ENCODE results near the gene METAP1D.
"Not testable (repeated sequence)": the region's sequence is repeated elsewhere in the genome, so short reads cannot be mapped to it uniquely, and the experiment has no call there.

The METAP1D gene

GRCh38 chr2:171999604-172000469, at the start of gene METAP1D:
Gene METAP1D, plus strand, starts transcription at chr2:171999953. Its CDS starts 17 bp downstream, at chr2:171999970.
- peak; percentile 79 for DNase-seq (ENCODE audit: low read depth)

GRCh38 chr2:171952276-171952675, 47.5 kb upstream of the METAP1D start:
- no peak for DNase-seq (ENCODE audit: low read depth)

GRCh38 chr2:171952748-171953147, 47.0 kb upstream of the METAP1D start:
- no peak for DNase-seq (ENCODE audit: low read depth)

- DNase-seq (ENCODE audit: low read depth) = no peak
These were observed 43.5 kb upstream of the METAP1D start for GRCh38 chr2:171956135-171956825.

- no peak for DNase-seq (ENCODE audit: low read depth)
These were observed 42.7 kb upstream of the METAP1D start for GRCh38 chr2:171957061-171957460.

- DNase-seq (ENCODE audit: low read depth) = no peak
These were observed 41.3 kb upstream of the METAP1D start for GRCh38 chr2:171958475-171958874.

- no peak for DNase-seq (ENCODE audit: low read depth)
These were observed 39.8 kb upstream of the METAP1D start for GRCh38 chr2:171959998-171960397.

GRCh38 chr2:171960570-171960969, 39.2 kb upstream of the METAP1D start:
- no peak for DNase-seq (ENCODE audit: low read depth)

GRCh38 chr2:171963198-171963597, 36.6 kb upstream of the METAP1D start:
- DNase-seq (ENCODE audit: low read depth) = no peak

- no peak for DNase-seq (ENCODE audit: low read depth)
These were observed 35.4 kb upstream of the METAP1D start for GRCh38 chr2:171964308-171964707.

- no peak for DNase-seq (ENCODE audit: low read depth)
These were observed 34.5 kb upstream of the METAP1D start for GRCh38 chr2:171965238-171965637.

GRCh38 chr2:171965661-171966060, 34.1 kb upstream of the METAP1D start:
- no peak for DNase-seq (ENCODE audit: low read depth)

GRCh38 chr2:171966235-171966634, 33.5 kb upstream of the METAP1D start:
- no peak for DNase-seq (ENCODE audit: low read depth)

GRCh38 chr2:171966688-171967087, 33.1 kb upstream of the METAP1D start:
- DNase-seq (ENCODE audit: low read depth) = no peak

- no peak for DNase-seq (ENCODE audit: low read depth)
These were observed 31.2 kb upstream of the METAP1D start for GRCh38 chr2:171968509-171968908.

GRCh38 chr2:171972329-171972982, 27.3 kb upstream of the METAP1D start:
- DNase-seq (ENCODE audit: low read depth) = no peak

- no peak for DNase-seq (ENCODE audit: low read depth)
These were observed 20.6 kb upstream of the METAP1D start for GRCh38 chr2:171979103-171979502.

GRCh38 chr2:171983924-171984323, 15.8 kb upstream of the METAP1D start:
- not testable (repeated sequence) for DNase-seq (ENCODE audit: low read depth)

- DNase-seq (ENCODE audit: low read depth) = no peak
These were observed 14.7 kb upstream of the METAP1D start for GRCh38 chr2:171985076-171985475.

GRCh38 chr2:171986778-171987177, 13.0 kb upstream of the METAP1D start:
- no peak for DNase-seq (ENCODE audit: low read depth)

GRCh38 chr2:171991027-171991426, 8.7 kb upstream of the METAP1D start:
- no peak for DNase-seq (ENCODE audit: low read depth)

- no peak for DNase-seq (ENCODE audit: low read depth)
These were observed 4.2 kb upstream of the METAP1D start for GRCh38 chr2:171995586-171995985.

GRCh38 chr2:171996021-171996420, 3.7 kb upstream of the METAP1D start:
- no peak for DNase-seq (ENCODE audit: low read depth)
